ENCODE measurements around the gene MYBPC2.

MYBPC2 gene

DNA sequence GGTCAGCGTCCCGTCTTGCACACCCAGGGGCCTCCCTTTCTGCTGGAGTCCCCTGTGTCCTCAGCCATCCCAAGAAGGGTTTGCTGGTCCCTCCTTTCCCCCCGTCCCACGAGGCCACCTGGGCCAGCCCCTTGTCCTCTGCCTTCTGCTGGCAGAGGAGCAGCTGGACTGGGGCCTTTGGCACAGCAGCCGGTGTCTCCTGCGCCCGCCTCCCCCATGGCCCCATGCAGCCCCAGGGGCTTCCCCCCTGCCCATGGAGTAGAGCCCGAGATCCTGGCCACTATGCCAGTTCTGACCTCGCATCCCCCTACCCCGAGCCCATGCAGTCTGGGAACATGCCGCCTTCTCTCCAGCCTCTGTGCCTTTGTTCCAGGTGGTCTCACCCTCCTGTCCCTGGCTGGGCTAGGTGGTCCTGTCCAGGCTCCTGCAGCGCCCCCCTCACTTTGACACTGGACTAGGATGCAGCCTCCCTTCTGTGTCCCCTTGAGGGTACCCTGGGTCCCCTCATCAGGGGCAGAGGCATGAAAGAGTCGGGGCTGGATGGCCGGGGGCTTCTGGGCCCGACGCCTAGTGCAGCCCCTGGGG is 49.7 kb downstream of the MYBPC2 start:
- DNase-seq, result no peak

DNA sequence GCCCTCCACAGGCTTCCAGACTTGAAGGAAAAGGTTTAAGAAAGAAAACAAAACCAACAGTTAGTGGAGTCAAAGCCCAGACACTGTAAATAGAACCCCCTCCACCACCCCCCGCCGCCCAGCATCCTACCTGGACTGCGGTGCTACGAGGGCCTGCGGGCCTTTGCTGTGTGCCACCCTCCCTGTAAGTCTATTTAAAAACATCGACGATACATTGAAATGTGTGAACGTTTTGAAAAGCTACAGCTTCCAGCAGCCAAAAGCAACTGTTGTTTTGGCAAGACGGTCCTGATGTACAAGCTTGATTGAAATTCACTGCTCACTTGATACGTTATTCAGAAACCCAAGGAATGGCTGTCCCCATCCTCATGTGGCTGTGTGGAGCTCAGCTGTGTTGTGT is 50.2 kb downstream of the MYBPC2 start:
- no peak for DNase-seq

DNA sequence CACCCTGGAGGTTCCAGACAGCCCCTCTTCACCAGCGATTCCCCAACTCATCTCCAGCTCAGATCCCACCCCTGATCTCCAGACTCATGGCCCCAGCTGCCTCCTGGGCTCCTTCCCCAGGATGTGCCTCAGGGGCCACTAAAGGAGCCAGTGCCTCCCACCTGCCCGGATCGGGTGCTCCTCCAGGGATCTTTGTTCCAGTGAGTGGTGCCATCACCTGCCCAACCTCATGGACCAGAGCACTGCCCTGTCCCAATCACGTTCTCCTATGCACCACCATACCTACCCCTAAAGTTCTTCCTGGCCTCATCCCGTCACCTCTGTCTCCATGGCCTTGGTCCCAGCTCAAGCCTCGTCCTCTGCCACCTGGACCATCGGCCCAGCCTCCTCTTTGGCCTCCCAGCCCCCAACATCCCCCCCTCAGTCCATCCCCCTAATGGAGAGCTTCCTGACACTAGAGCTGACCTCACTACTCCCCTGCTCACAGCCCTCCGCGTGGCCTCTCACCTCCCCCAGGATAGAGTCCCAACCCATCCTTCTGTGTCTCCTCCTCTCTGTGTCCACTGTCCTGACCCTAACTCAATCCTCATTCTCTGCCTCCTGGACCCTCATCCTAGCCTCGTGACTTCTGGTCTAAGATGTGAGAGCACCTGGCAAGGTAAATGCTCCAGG is 52.7 kb downstream of the MYBPC2 start:
- DNase-seq, result no peak

GRCh38 chr19:50486823-50487515 is 54.3 kb downstream of the MYBPC2 start:
- DNase-seq, result peak; percentile 48

DNA sequence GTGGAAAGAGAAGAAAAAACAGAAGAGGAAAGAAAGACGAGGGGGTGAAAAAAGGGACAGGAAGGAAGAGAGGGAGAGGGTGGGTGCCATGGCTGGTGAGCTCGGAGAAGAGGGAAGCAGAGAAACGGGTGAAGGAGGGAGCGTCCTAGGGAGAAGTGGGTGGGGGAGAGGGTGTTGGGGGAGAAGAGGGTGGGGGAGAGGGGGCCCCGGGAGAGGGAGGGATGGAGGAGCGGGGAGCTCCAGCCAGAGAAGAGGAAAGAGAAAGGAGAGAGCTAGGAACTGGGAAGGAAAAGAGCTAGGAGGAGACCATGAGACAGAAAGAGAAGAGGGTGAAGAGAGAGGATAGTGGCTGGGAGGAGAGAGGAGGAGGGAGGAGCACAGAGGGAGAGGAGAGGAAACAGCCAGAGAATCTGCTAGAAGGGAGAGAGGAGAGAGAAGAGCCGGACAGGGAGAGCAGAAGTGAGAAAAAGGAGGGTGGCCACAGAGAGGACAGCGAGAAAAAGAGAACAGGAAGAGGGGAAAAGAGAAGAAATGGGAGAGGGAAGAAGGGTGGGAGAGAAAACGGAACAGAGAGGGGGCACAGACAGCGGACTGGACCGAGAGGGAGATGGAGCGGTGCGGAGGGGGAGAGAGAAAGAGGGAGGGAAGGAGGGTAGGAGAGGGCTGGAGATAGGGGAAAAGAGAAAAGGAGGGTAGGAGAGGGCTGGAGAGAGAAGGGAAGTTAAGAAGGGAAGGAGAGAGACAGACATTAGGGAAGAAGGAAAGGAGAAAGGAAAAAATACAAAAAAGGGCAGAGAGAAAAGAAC is 55.9 kb downstream of the MYBPC2 start:
- no peak for DNase-seq

- no peak for DNase-seq
Measured at GRCh38 chr19:50489461-50490011, 56.8 kb downstream of the MYBPC2 start.

GRCh38 chr19:50490411-50490811 is 57.7 kb downstream of the MYBPC2 start:
- no peak for DNase-seq

GRCh38 chr19:50490991-50491472 is 58.3 kb downstream of the MYBPC2 start:
- no peak for DNase-seq

DNA sequence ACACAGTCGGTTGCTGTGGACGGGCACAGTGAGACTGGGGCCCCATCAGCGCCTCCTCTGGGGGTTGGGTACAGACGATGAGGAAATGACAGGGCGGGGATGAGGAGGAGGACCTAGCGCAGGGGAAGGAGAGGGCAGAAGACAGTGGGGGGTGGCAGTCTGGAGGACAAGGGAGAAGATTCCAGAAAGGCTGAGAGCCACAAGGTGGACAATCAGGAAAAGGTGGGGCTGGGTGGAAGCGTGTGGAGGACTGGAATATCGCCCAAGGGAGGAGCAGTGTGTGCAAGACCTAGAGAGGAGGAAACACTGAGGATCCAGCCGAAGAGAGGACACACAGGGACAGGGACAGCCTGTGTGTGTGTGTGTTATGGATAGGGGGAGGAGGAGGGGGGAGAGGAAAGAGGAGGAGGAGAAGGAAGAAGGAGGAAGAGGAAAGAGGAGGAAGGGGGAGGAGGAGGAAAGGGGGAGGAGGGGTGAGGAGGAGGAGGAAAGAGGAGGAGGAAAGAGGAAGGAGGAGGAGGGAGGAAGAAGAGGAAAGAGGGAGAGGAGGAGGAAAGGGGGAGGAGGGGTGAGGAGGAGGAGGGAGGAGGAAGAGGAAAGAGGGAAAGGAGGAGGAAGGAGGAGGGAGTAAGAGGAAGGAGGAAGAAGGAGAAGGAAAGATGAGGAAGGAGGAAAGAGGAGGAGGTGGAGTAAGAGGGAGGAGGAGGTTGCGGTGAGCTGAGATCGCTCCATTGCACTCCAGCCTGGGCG is 59.8 kb downstream of the MYBPC2 start:
- peak; percentile 34 for DNase-seq

GRCh38 chr19:50493171-50493570 is 60.5 kb downstream of the MYBPC2 start:
- no peak for DNase-seq

- DNase-seq, result no peak
Measured at GRCh38 chr19:50494186-50495019, 61.7 kb downstream of the MYBPC2 start.

DNA sequence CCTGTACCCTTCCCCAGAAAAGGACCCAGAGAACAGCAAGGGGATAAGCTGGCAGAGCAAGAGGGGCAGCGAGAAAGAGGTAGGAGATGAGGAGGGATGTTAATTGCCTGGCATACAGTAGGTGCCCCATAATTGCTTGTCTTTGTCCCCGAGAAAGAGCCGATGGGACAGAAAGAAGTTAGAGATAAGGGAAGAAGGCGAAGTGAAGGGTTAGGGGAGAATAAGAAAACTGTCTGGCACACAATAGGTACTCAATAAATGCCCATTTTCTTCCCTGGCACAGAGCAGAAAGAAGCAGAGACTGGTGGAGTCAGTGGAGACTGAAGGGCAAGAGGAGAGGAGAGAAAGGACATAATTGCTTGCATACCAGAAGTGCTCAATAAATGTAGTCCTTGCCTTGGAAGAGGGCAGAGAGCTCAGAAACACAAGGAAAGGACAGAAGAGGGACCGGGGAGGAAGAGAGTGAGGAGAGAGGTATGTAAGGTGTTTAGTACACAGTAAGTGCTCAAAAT is 62.4 kb downstream of the MYBPC2 start:
- DNase-seq, result no peak

DNA sequence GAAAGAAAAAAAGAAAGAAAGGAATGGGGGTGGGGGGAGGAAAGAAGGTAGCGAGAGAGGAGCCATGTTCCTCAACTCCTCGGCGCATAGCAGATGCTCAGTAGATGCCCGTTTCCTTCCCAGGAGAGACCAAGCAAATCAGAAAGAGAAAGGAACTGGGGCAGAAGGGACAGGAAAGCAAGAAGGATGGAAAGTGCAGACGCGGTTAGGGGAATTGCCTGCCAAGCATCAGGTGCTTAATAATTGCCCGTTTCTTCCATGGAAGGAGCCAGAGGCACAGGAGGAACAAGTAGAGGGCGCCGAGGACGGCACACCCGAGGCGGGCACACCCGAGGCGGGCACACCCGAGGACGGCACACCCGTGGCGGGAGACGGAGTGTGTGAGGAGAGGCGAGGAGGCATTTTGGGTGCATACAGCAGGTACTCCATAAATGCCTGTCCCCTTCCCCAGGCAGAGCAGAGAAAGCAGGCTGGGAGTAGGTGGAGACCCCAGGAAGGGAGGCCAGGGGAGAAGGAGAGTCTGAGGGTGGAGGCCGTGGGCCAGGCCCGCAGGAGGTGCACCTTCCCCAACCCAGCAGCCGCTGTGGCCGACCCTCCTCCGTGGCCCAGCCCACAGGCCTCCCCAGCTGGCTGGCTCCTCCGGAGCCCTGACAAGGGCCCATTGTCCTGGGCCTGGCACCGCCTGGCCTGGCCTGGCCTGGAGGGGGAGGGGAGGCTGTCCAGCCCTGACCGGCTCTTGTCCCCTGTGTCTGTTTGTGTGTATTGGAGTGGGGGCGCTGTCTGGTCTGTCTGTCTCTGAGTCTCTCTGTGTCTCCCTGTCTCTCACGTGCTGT is 63.7 kb downstream of the MYBPC2 start:
- DNase-seq, result no peak

GRCh38 chr19:50497022-50497405 is 64.3 kb downstream of the MYBPC2 start:
- no peak for DNase-seq

- DNase-seq, result no peak
Measured at GRCh38 chr19:50498219-50499056, 65.7 kb downstream of the MYBPC2 start.

GRCh38 chr19:50500060-50500752 is 67.5 kb downstream of the MYBPC2 start:
- DNase-seq, result no peak

DNA sequence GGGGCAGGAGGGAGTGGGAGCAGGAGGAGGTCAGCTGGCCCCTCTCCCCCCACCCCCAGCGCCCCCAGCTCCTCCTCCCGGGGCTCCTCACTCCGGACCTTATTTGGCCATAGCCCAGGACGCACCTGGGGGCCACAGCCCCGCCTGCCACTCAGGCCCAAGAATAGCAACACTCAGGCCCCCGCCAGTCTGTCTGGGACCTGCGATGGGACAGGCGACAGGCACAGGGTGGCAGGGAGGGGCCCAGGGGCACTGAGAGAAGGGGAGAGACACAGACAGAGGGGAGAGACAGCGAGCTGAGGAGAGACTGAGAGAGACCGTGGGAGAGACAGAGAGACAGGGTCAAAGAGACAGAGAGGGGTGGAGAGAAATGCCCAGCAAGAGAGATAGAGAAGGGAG is 68.1 kb downstream of the MYBPC2 start:
- no peak for DNase-seq

- no peak for DNase-seq
Measured at GRCh38 chr19:50501186-50501567, 68.5 kb downstream of the MYBPC2 start.
